ENCODE measurements around the gene TELO2.

TELO2 gene

DNA sequence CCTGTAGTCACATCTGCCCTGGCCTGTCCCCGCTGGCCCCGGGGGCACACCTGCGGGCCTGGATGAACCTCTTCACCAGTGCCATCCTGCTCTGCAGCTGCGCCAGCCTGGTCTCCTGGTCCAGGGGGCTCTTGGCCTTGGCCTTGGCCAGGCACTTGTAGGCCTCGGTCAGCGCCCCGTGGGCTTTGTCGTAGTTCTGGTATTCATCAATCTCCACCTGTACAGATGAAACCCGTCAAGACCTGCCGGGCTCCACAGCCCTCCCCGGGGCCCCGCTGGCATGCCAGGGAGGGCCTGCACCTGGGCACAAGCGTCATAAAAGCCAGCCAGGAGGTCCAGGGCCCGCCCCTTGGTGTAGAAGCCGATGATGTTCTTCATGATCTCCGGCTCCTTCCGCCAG lies 26.7 kb downstream of the TELO2 start:
- ChIA-PET POLR2A (no interaction called here), CTCF (interaction anchor here (0.7 kb wide), 1 partner anchor 621 kb away, joined by 3 read pairs; no protein-coding TSS in a partner anchor)
- no peak for DNase-seq (ENCODE audit: extremely low spot score)
- no peak for TF ChIP-seq NFRKB (IDR thresholded peaks at IDR 0.05)
- no peak for TF ChIP-seq BHLHE40 (IDR thresholded peaks at IDR 0.05; ENCODE audit: borderline replicate concordance)
- no peak for TF ChIP-seq L3MBTL2 (conservative IDR thresholded peaks at IDR 0.05)
- TF ChIP-seq ARNT (IDR thresholded peaks at IDR 0.05), result no peak
- TF ChIP-seq SUZ12 (IDR thresholded peaks at IDR 0.05), result no peak
- no peak for TF ChIP-seq FOXM1 (IDR thresholded peaks at IDR 0.05; ENCODE audit: borderline replicate concordance)
- TF ChIP-seq TARDBP (IDR thresholded peaks at IDR 0.05), result no peak
- no peak for TF ChIP-seq CTBP1 (IDR thresholded peaks at IDR 0.05; ENCODE audit: borderline replicate concordance)
- TF ChIP-seq, protein P1, sequence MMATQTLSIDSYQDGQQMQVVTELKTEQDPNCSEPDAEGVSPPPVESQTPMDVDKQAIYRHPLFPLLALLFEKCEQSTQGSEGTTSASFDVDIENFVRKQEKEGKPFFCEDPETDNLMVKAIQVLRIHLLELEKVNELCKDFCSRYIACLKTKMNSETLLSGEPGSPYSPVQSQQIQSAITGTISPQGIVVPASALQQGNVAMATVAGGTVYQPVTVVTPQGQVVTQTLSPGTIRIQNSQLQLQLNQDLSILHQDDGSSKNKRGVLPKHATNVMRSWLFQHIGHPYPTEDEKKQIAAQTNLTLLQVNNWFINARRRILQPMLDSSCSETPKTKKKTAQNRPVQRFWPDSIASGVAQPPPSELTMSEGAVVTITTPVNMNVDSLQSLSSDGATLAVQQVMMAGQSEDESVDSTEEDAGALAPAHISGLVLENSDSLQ (IDR thresholded peaks at IDR 0.05), result no peak
- no peak for TF ChIP-seq LEF1 (IDR thresholded peaks at IDR 0.05; ENCODE audit: borderline replicate concordance)
- TF ChIP-seq ELF4 (IDR thresholded peaks at IDR 0.05), result no peak
- TF ChIP-seq SP1 (IDR thresholded peaks at IDR 0.05), result no peak
- TF ChIP-seq ZNF384 (IDR thresholded peaks at IDR 0.05), result no peak
- no peak for TF ChIP-seq FOXA1 (IDR thresholded peaks at IDR 0.05)

DNA sequence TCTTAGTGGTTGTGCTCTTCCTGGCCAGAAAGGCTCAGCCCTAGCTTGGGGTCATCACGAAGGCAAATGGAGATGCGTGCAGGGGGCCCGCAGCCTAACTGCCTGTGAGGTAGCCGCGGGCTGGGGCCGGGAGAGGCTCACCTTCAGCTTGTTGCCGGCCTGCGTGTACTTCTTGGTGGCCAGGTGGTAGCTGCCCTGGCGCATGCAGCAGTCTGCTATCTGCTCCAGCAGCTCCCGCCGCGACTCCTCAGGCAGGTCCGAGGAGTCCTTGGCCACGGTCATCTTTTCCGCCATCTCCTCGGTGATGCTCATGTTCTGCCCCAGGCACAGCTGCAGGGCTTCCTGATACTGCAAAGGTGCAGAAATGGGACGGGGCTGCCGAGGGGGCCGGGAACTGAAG lies 27.3 kb downstream of the TELO2 start:
- no peak for DNase-seq (ENCODE audit: extremely low spot score)
- CTCF ChIA-PET, result interaction anchor here (0.7 kb wide), 1 partner anchor 620 kb away, joined by 3 read pairs; no protein-coding TSS in a partner anchor
- TF ChIP-seq SUZ12 (IDR thresholded peaks at IDR 0.05) (no peak), ZNF384 (IDR thresholded peaks at IDR 0.05) (no peak), FOXM1 (IDR thresholded peaks at IDR 0.05; ENCODE audit: borderline replicate concordance) (no peak), ARNT (IDR thresholded peaks at IDR 0.05) (no peak), SP1 (IDR thresholded peaks at IDR 0.05) (no peak), HDGF (IDR thresholded peaks at IDR 0.05; ENCODE audit: borderline replicate concordance) (no peak), FOXA1 (IDR thresholded peaks at IDR 0.05) (no peak), CTBP1 (IDR thresholded peaks at IDR 0.05; ENCODE audit: borderline replicate concordance) (no peak), FOXK2 (IDR thresholded peaks at IDR 0.05) (no peak), L3MBTL2 (conservative IDR thresholded peaks at IDR 0.05) (no peak), NFRKB (IDR thresholded peaks at IDR 0.05) (no peak), LEF1 (IDR thresholded peaks at IDR 0.05; ENCODE audit: borderline replicate concordance) (no peak), BHLHE40 (IDR thresholded peaks at IDR 0.05; ENCODE audit: borderline replicate concordance) (no peak), ELF4 (IDR thresholded peaks at IDR 0.05) (no peak), TARDBP (IDR thresholded peaks at IDR 0.05) (no peak)
- TF ChIP-seq, protein P1 (IDR thresholded peaks at IDR 0.05), result no peak
- POLR2A ChIA-PET, result no interaction called here

DNA sequence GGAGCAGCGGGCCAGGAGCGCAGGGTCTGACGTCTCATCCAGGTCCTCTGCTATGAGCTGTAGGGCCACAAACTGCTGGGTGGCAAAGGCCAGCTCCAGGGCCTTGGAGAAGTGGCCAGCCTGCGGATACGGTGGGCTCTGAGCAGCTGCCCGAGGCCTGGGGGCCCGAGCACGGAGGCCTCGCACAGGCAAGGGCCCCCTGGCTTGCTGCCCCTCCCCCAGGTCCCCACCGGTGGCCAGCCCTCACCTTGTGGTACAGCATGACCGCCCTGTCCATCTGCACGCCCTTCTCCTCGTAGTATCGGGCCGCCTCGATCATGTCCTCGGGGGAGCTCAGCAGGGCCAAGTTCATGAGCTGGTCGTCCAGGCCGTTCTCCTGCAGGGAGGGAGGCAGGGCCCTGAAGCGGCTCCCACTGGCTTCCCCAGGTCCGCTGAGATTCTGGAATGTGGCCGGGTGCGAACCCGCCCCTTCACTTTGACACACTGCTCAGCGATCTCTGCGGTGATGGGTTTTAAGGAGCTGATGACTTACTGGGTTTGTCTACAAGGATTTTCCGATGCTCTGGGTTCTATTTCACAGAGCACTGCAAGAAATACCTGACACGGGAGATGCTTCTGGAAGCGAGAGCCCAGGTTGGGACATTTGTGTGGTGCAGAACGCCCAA lies 30.6 kb downstream of the TELO2 start:
- CTCF ChIA-PET, result no interaction called here
- no peak for DNase-seq (ENCODE audit: extremely low spot score)
- TF ChIP-seq, protein P1 (IDR thresholded peaks at IDR 0.05), result no peak
- TF ChIP-seq ELF4 (IDR thresholded peaks at IDR 0.05), result no peak
- no peak for TF ChIP-seq FOXK2 (IDR thresholded peaks at IDR 0.05)
- TF ChIP-seq ZNF384 (IDR thresholded peaks at IDR 0.05), result no peak
- no peak for TF ChIP-seq TARDBP (IDR thresholded peaks at IDR 0.05)
- TF ChIP-seq FOXM1 (IDR thresholded peaks at IDR 0.05; ENCODE audit: borderline replicate concordance), result no peak
- TF ChIP-seq LEF1 (IDR thresholded peaks at IDR 0.05; ENCODE audit: borderline replicate concordance), result no peak
- no peak for TF ChIP-seq SUZ12 (IDR thresholded peaks at IDR 0.05)
- POLR2A ChIA-PET, result no interaction called here

DNA sequence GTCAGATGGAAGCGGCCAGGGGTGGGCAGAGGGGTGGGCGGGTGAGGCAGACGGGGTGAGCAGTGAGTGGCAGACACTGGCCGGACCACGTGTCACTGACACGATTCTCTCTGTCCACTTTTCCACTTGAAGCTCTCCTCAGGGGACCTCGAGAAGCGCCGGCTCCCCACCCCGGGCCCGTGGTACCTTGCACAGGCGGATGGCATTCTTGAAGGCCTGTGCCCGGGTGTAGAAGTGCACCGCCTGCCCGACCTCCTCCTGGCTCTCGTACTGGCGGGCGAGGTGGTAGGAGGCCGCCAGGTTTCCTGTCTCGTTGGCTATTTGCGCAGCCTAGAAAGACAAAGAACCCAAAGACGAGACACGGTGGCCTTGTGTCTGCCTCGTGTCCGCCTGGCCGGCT lies 31.2 kb downstream of the TELO2 start:
- ChIA-PET POLR2A (no interaction called here), CTCF (no interaction called here)
- DNase-seq (ENCODE audit: extremely low spot score), result no peak
- TF ChIP-seq FOXK2 (IDR thresholded peaks at IDR 0.05) (no peak), ARNT (IDR thresholded peaks at IDR 0.05) (no peak), LEF1 (IDR thresholded peaks at IDR 0.05; ENCODE audit: borderline replicate concordance) (no peak), NFRKB (IDR thresholded peaks at IDR 0.05) (no peak), CTBP1 (IDR thresholded peaks at IDR 0.05; ENCODE audit: borderline replicate concordance) (no peak), L3MBTL2 (conservative IDR thresholded peaks at IDR 0.05) (no peak), SUZ12 (IDR thresholded peaks at IDR 0.05) (no peak)

DNA sequence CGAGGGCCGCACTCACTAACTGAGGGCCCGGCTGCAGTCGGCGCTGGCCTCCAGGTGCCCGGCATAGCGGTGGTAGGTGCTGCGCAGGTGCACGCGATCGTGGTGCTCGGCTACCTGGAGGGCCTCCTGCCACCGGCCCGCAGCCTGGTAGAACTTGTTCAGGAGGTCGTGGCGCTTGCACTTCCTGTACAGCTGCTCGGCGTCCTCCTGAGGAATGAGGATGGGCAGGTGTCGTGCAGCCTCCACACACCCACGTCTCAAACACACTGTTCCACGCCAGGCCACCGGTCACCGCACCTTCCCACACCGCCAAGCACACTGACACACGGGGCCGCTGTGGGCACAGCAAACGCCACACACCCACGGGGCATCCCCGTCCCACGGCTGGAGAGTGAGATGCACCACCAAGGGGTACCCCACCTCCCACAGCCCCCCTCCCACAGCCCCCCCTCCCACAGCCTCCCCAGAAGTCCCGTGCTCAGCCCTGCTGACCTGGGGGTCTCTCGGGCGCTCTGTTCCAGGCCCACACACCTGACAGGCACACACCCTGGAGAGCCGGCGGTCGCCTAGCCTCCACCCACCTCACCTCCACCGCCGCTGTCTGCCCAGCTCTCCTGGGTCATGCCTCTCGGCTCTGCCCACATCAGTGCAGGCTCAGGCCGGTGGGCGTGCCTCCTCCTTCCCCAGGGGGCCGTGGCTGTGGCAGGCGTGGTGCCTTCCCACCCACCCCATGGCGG lies 32.9 kb downstream of the TELO2 start:
- TF ChIP-seq, protein P1 (IDR thresholded peaks at IDR 0.05), result no peak
- no peak for TF ChIP-seq BHLHE40 (IDR thresholded peaks at IDR 0.05; ENCODE audit: borderline replicate concordance)
- CTCF ChIA-PET, result no interaction called here
- POLR2A ChIA-PET, result no interaction called here
- no peak for DNase-seq (ENCODE audit: extremely low spot score)
